RWPE1 (cell line): ENCODE data around the gene TBL3.
A peak's percentile ranks its signal among the peaks of the same experiment; 100 is the strongest.
"Not testable (repeated sequence)": the region's sequence is repeated elsewhere in the genome, so short reads cannot be mapped to it uniquely, and the experiment has no call there.

Experiments used
- CTCF ChIA-PET: fragments of 350-600 bp; sonication (Branson Sonifier 250); formaldehyde crosslinking; extraction: SDS; loops from one replicate; lab custom pipeline; 2021; lab: Yijun Ruan, JAX
- POLR2A ChIA-PET: fragments of 400-600 bp; formaldehyde crosslinking; extraction: SDS; loops from one replicate; lab custom pipeline; 2020; ENCODE audit warnings: antibody characterized with exemption; ENCODE audit not compliant: low non-redundant PET; lab: Yijun Ruan, JAX
- DNase-seq: peaks from one replicate; pipeline ENCODE4 v3.0.0; 2012; ENCODE audit warnings: low spot score
- H3K27ac ChIP-seq: fragments of 450-650 bp; 2 replicates; pipeline ENCODE4 v1.5.1; 2017
- CTCF ChIP-seq: fragments of 450-650 bp; conservative IDR thresholded peaks from 2 replicates; pipeline ENCODE4 v1.5.1; 2017; ENCODE audit warnings: low read depth, mild to moderate bottlenecking

Gene TBL3

GRCh38 chr16:1947369-1947670 is 24.5 kb upstream of the TBL3 start:
- ChIA-PET CTCF (interaction anchor here (0.6 kb wide), 1 partner anchor 268 kb away, joined by 3 read pairs; no protein-coding TSS in a partner anchor), POLR2A (no interaction called here)
- H3K27ac ChIP-seq, result no peak overlapping the region
- DNase-seq, result no peak
- TF ChIP-seq CTCF, result no peak

GRCh38 chr16:1949507-1949906 is 22.3 kb upstream of the TBL3 start:
- no peak for TF ChIP-seq CTCF
- POLR2A ChIA-PET, result no interaction called here
- CTCF ChIA-PET, result interaction anchor here (0.6 kb wide), 1 partner anchor 58 kb away, joined by 3 read pairs; no protein-coding TSS in a partner anchor
- H3K27ac ChIP-seq, result no peak overlapping the region
- no peak for DNase-seq

GRCh38 chr16:1950047-1950446 is 21.8 kb upstream of the TBL3 start:
- H3K27ac ChIP-seq, result peak overlapping the region; percentile 45
- ChIA-PET CTCF (interaction anchor here (0.6 kb wide), 1 partner anchor 88 kb away, joined by 3 read pairs; no protein-coding TSS in a partner anchor), POLR2A (no interaction called here)
- no peak for TF ChIP-seq CTCF
- no peak for DNase-seq

- ChIA-PET POLR2A (no interaction called here), CTCF (interaction anchor here (0.6 kb wide), 1 partner anchor 89 kb away, joined by 3 read pairs; no protein-coding TSS in a partner anchor)
Measured at GRCh38 chr16:1950559-1950958, 21.3 kb upstream of the TBL3 start.

GRCh38 chr16:1953734-1954133 is 18.1 kb upstream of the TBL3 start:
- POLR2A ChIA-PET, result no interaction called here
- TF ChIP-seq CTCF, result no peak
- CTCF ChIA-PET, result no interaction called here
- no peak for DNase-seq
- no peak overlapping the region for H3K27ac ChIP-seq

More at GRCh38 chr16:1950559-1950958, 21.3 kb upstream of the TBL3 start:
- peak overlapping the region; percentile 45 for H3K27ac ChIP-seq
- TF ChIP-seq CTCF, result no peak
- DNase-seq, result no peak

- H3K27ac ChIP-seq, CTCF ChIA-PET, POLR2A ChIA-PET, DNase-seq: not testable (repeated sequence)
Measured at GRCh38 chr16:1957434-1958142, 14.3 kb upstream of the TBL3 start.

GRCh38 chr16:1958143-1958491 is 13.7 kb upstream of the TBL3 start:
- CTCF ChIA-PET, DNase-seq, H3K27ac ChIP-seq, POLR2A ChIA-PET: not testable (repeated sequence)
